Nucleus accumbens (tissue), 56 donors: ENCODE measurements around the gene ZFAND2B.

Experiments
- DNase-seq, 56 donors: peaks; one replicate each; lab custom pipeline; 2025; lab: John Stamatoyannopoulos, UW

Gene ZFAND2B

GRCh38 chr2:219206328-219207133 is at the start of gene ZFAND2B:
TSS of gene ZFAND2B (plus strand) at chr2:219206782. CDS start at chr2:219206988, 206 bp downstream.
- peak; percentile 54 to 97 (median 91) for DNase-seq

GRCh38 chr2:219157396-219157795 is 49.2 kb upstream of the ZFAND2B start:
- DNase-seq: no peak

GRCh38 chr2:219158025-219158424 is 48.6 kb upstream of the ZFAND2B start:
- no peak for DNase-seq

GRCh38 chr2:219158586-219158985 is 48.0 kb upstream of the ZFAND2B start:
- no peak for DNase-seq

- no peak for DNase-seq
Observed at GRCh38 chr2:219159771-219160185, 46.8 kb upstream of the ZFAND2B start.

GRCh38 chr2:219160186-219161017 is 46.2 kb upstream of the ZFAND2B start, which contains the start of gene NHEJ1:
TSS of gene NHEJ1 (minus strand) at chr2:219160815. CDS start at chr2:219158362, 2,453 bp downstream.
- peak; percentile 68 to 100 (median 93) for DNase-seq

- no peak for DNase-seq
Observed at GRCh38 chr2:219161097-219161496, 45.5 kb upstream of the ZFAND2B start.

- no peak for DNase-seq
Observed at GRCh38 chr2:219163156-219163555, 43.4 kb upstream of the ZFAND2B start.

- DNase-seq: no peak
Observed at GRCh38 chr2:219165058-219165911, 41.3 kb upstream of the ZFAND2B start.

GRCh38 chr2:219167997-219168396 is 38.6 kb upstream of the ZFAND2B start:
- DNase-seq: no peak

GRCh38 chr2:219168526-219168925 is 38.1 kb upstream of the ZFAND2B start:
- peak in 5 of 56 donors; percentile 19 to 34 (median 28) for DNase-seq

GRCh38 chr2:219168932-219169331 is 37.6 kb upstream of the ZFAND2B start:
- no peak for DNase-seq

- no peak for DNase-seq
Observed at GRCh38 chr2:219169930-219170654, 36.5 kb upstream of the ZFAND2B start, which contains the start of gene SLC23A3. TSS of gene SLC23A3 (minus strand) at chr2:219170029. CDS start at chr2:219169984, 45 bp downstream.

- DNase-seq: peak in 14 of 56 donors; percentile 13 to 42 (median 24)
Observed at GRCh38 chr2:219171231-219171651, 35.3 kb upstream of the ZFAND2B start.

- no peak for DNase-seq
Observed at GRCh38 chr2:219172231-219173154, 34.1 kb upstream of the ZFAND2B start.

- DNase-seq: no peak
Observed at GRCh38 chr2:219173176-219173575, 33.4 kb upstream of the ZFAND2B start.

- no peak for DNase-seq
Observed at GRCh38 chr2:219174146-219174545, 32.4 kb upstream of the ZFAND2B start.

- DNase-seq: no peak
Observed at GRCh38 chr2:219174801-219175200, 31.8 kb upstream of the ZFAND2B start.
